Non-pigmented ciliary epithelial cell (primary cell): ENCODE data around the gene TCF15.
A peak's percentile ranks its signal among the peaks of the same experiment; 100 is the strongest.

Experiments
- DNase-seq: peaks from one replicate; pipeline ENCODE4 v3.0.0-alpha.2; 2010; ENCODE audit warnings: low read depth

The TCF15 gene

GRCh38 chr20:610130-611046, at the start of gene TCF15:
Gene TCF15, minus strand, starts transcription at chr20:610309. Its CDS starts 72 bp downstream, at chr20:610237.
- DNase-seq: no peak

- no peak for DNase-seq
Observed at GRCh38 chr20:658731-659291, 48.7 kb upstream of the TCF15 start.

- DNase-seq: no peak
Observed at GRCh38 chr20:658202-658601, 48.1 kb upstream of the TCF15 start.

GRCh38 chr20:655726-656624, 45.9 kb upstream of the TCF15 start:
- DNase-seq: no peak

GRCh38 chr20:654417-654750, 44.3 kb upstream of the TCF15 start:
- DNase-seq: no peak

GRCh38 chr20:653590-654416, 43.7 kb upstream of the TCF15 start:
- DNase-seq: no peak

GRCh38 chr20:653110-653589, 43.0 kb upstream of the TCF15 start, which contains the start of gene SRXN1:
Gene SRXN1, minus strand, starts transcription at chr20:653200. Its CDS starts 15 bp downstream, at chr20:653185.
- peak; percentile 47 for DNase-seq

GRCh38 chr20:652615-653109, 42.6 kb upstream of the TCF15 start:
- DNase-seq: no peak

GRCh38 chr20:651713-652614, 41.9 kb upstream of the TCF15 start:
- DNase-seq: no peak

GRCh38 chr20:650954-651353, 40.8 kb upstream of the TCF15 start:
- DNase-seq: no peak

GRCh38 chr20:650281-650680, 40.2 kb upstream of the TCF15 start:
- DNase-seq: no peak

- DNase-seq: no peak
Observed at GRCh38 chr20:647479-648019, 37.4 kb upstream of the TCF15 start.

GRCh38 chr20:646868-647233, 36.7 kb upstream of the TCF15 start:
- DNase-seq: no peak

- DNase-seq: no peak
Observed at GRCh38 chr20:646107-646867, 36.2 kb upstream of the TCF15 start.

- no peak for DNase-seq
Observed at GRCh38 chr20:645318-646106, 35.4 kb upstream of the TCF15 start.

- DNase-seq: no peak
Observed at GRCh38 chr20:644692-645317, 34.7 kb upstream of the TCF15 start.

GRCh38 chr20:642398-643174, 32.5 kb upstream of the TCF15 start:
- no peak for DNase-seq
